CD14-positive monocyte (primary cell): ENCODE measurements around the gene WDR4. TPM values are rescaled to one million over a fixed set of nuclear protein-coding genes. Genes with fewer than 3 reads are reported as not detected.

ENCODE experiments used
- DNase-seq, 3 donors: peaks; one replicate each; pipeline ENCODE4 v3.0.0-alpha.2; 2011 to 2022
- H2AFZ ChIP-seq: 2 replicates; pipeline ENCODE4 v1.6.0; 2012; ENCODE audit warnings: mild to moderate bottlenecking, low read depth, low read length, inconsistent platforms; ENCODE audit not compliant: insufficient read depth, poor library complexity, severe bottlenecking
- H3K27ac ChIP-seq, 2 donors: 1 replicate in 1 of 2; 2 replicates in 1 of 2; pipeline ENCODE4 v1.5.1; 2012 to 2013; ENCODE audit warnings: low read length in 2 of 2, control low read depth in 1 of 2, inconsistent platforms in 1 of 2, low read depth in 1 of 2, mild to moderate bottlenecking in 1 of 2
- H3K27me3 ChIP-seq, 2 donors: one replicate each; pipeline versions ENCODE4 v1.6.0 to v1.6.1; 2011 to 2013; ENCODE audit warnings: low read length in 2 of 2; ENCODE audit not compliant: control insufficient read depth in 2 of 2, insufficient read depth in 2 of 2
- H3K36me3 ChIP-seq, 2 donors: replicated peaks in 1 of 2; 1 replicate in 1 of 2; 2 replicates in 1 of 2; pipeline versions ENCODE4 v1.5.1 to v1.6.1; 2012 to 2013; ENCODE audit warnings: low read length in 2 of 2, control low read depth in 1 of 2, inconsistent platforms in 1 of 2, mild to moderate bottlenecking in 1 of 2; ENCODE audit not compliant: insufficient read depth in 2 of 2, control insufficient read depth in 1 of 2
- H3K4me1 ChIP-seq, 2 donors: 1 replicate in 1 of 2; 2 replicates in 1 of 2; pipeline versions ENCODE4 v1.5.1 to v1.6.1; 2012 to 2013; ENCODE audit warnings: low read length in 2 of 2, control low read depth in 1 of 2, inconsistent platforms in 1 of 2, mild to moderate bottlenecking in 1 of 2, moderate library complexity in 1 of 2; ENCODE audit not compliant: insufficient read depth in 2 of 2, control insufficient read depth in 1 of 2
- H3K4me2 ChIP-seq: replicated peaks from 2 replicates; pipeline ENCODE3; 2012; ENCODE audit warnings: low read length, moderate library complexity, mild to moderate bottlenecking; ENCODE audit not compliant: poor library complexity, severe bottlenecking; ENCODE audit errors: extremely low read depth
- H3K4me3 ChIP-seq, 3 experiments: fragments of 200-600 bp in 1 of 3; sonication (generic) in 1 of 3; replicated peaks in 1 of 3; 1 replicate in 2 of 3; 2 replicates in 1 of 3; pipeline ENCODE4 v1.5.1; 2011 to 2013; ENCODE audit warnings: low read length in 3 of 3, mild to moderate bottlenecking in 3 of 3, control low read depth in 2 of 3, low read depth in 2 of 3, inconsistent platforms in 1 of 3, moderate library complexity in 1 of 3
- H3K79me2 ChIP-seq: 2 replicates; pipeline ENCODE4 v1.6.0; 2012; ENCODE audit warnings: mild to moderate bottlenecking, control low read depth, inconsistent platforms, low read length, moderate library complexity; ENCODE audit not compliant: insufficient read depth
- H3K9ac ChIP-seq: 2 replicates; pipeline ENCODE4 v1.6.0; 2017; ENCODE audit warnings: low read length, mild to moderate bottlenecking; ENCODE audit not compliant: insufficient read depth, poor library complexity, severe bottlenecking
- H3K9me3 ChIP-seq, 2 donors: replicated peaks in 1 of 2; 1 replicate in 1 of 2; 2 replicates in 1 of 2; pipeline versions ENCODE4 v1.5.1 to v1.6.1; 2012 to 2013; ENCODE audit warnings: low read length in 2 of 2, control low read depth in 1 of 2; ENCODE audit not compliant: control insufficient read depth in 1 of 2, insufficient read depth in 1 of 2
- H4K20me1 ChIP-seq: 2 replicates; pipeline ENCODE4 v1.6.0; 2012; ENCODE audit warnings: mild to moderate bottlenecking, low read length, control low read depth, moderate library complexity; ENCODE audit not compliant: insufficient read depth
- H3K27ac Mint-ChIP-seq, 7 donors: one replicate each; pipeline ENCODE4 v1.8.0; 2020; ENCODE audit warnings: mild to moderate bottlenecking in 7 of 7, mixed read lengths in 7 of 7, moderate library complexity in 6 of 7, inconsistent platforms in 2 of 7
- H3K27me3 Mint-ChIP-seq, 3 donors: one replicate each; pipeline ENCODE4 v1.8.0; 2021 to 2022; ENCODE audit warnings: low read depth in 3 of 3, mild to moderate bottlenecking in 3 of 3, mixed read lengths in 3 of 3, moderate library complexity in 3 of 3, inconsistent platforms in 1 of 3
- H3K36me3 Mint-ChIP-seq, 2 donors: one replicate each; pipeline ENCODE4 v1.8.0; 2020; ENCODE audit warnings: mixed read lengths in 2 of 2, inconsistent platforms in 1 of 2, mild to moderate bottlenecking in 1 of 2
- H3K4me1 Mint-ChIP-seq: one replicate; pipeline ENCODE4 v1.8.0; 2020; ENCODE audit warnings: mild to moderate bottlenecking, mixed read lengths
- H3K4me3 Mint-ChIP-seq, 2 donors: one replicate each; pipeline ENCODE4 v1.8.0; 2020; ENCODE audit warnings: mild to moderate bottlenecking in 2 of 2, mixed read lengths in 2 of 2, moderate library complexity in 1 of 2
- H3K9me3 Mint-ChIP-seq, 7 donors: one replicate each; pipeline ENCODE4 v1.8.0; 2020 to 2022; ENCODE audit warnings: mixed read lengths in 7 of 7, mild to moderate bottlenecking in 6 of 7, moderate library complexity in 6 of 7, inconsistent platforms in 2 of 7
- CTCF ChIP-seq: fragments of 200-600 bp; IDR thresholded peaks from one replicate; pipeline ENCODE4 v1.8.0; 2022; ENCODE audit warnings: antibody characterized with exemption, mild to moderate bottlenecking
- WGBS: methylation state at CpG from one replicate; pipeline ENCODE4 v1.1.5; 2013; ENCODE audit warnings: missing lambda C conversion rate; ENCODE audit not compliant: insufficient coverage; 5-methylcytosine and 5-hydroxymethylcytosine counted together
- intact Hi-C, 2 donors: fragments of 100-400 bp; cut with micrococcal nuclease; formaldehyde crosslinking; loops; one replicate each; pipeline versions ENCODE4 v1.15.0 to v1.15.1; 2023
- polyA plus RNA-seq, 3 donors: library from polyadenylated mRNA; depleted of rRNA in 1 of 3; unstranded in 2 of 3; stranded (reverse) in 1 of 3; fragments of 300-500 nt in 2 of 3; fragments of >200 nt in 1 of 3; fragmentation: Illumina TruSeq in 2 of 3; gene quantifications; 1 replicate in 2 of 3; 2 replicates in 1 of 3; pipeline ENCODE4 v1.2.3, GENCODE V29; 2012 to 2021

Gene WDR4
- polyA plus RNA-seq, 3 donors = 2.9 to 7.0 (median 3.6) TPM

GRCh38 chr21:42836402-42836666 lies 43.0 kb downstream of the WDR4 start:
- H3K4me2 ChIP-seq = no peak overlapping the region
- H3K4me3 ChIP-seq = no peak overlapping the region
- peaks cover 25 to 27% (median 26%) of the 10 kb centered on the region in 3 donors for H3K27me3 Mint-ChIP-seq
- H3K27me3 ChIP-seq = peaks cover 4 to 10% of the 10 kb centered on the region in 2 donors
- peaks cover 0 to 8% of the 10 kb centered on the region in 2 donors for H3K36me3 Mint-ChIP-seq
- no peak overlapping the region for H3K4me3 Mint-ChIP-seq
- DNase-seq = no peak
- no peaks in the 10 kb centered on the region for H3K9me3 ChIP-seq
- no peaks in the 10 kb centered on the region for H4K20me1 ChIP-seq
- no peaks in the 10 kb centered on the region for H3K4me1 ChIP-seq
- TF ChIP-seq CTCF = no peak
- 80% methylated on average over 1 of the region's 3 CpGs for WGBS
- H2AFZ ChIP-seq = no peak overlapping the region
- intact Hi-C loops = no loop called here
- peak overlapping the region in 1 of 7 donors; percentile 8 for H3K27ac Mint-ChIP-seq
- no peaks in the 10 kb centered on the region for H3K79me2 ChIP-seq
- no peak overlapping the region for H3K9ac ChIP-seq
- peaks cover 0 to 2% (median 0%) of the 10 kb centered on the region in 7 donors for H3K9me3 Mint-ChIP-seq
- no peak overlapping the region for H3K27ac ChIP-seq
- peaks cover 3% of the 10 kb centered on the region for H3K4me1 Mint-ChIP-seq
- peaks cover 13 to 18% of the 10 kb centered on the region in 2 donors for H3K36me3 ChIP-seq

GRCh38 chr21:42835611-42836401 lies 43.5 kb downstream of the WDR4 start:
- Histone ChIP-seq H4K20me1 (no peaks in the 10 kb centered on the region), H3K4me2 (no peak overlapping the region), H3K4me1 (no peaks in the 10 kb centered on the region), H3K9ac (no peak overlapping the region), H3K27me3 (peaks cover 6 to 15% of the 10 kb centered on the region in 2 donors), H3K79me2 (no peaks in the 10 kb centered on the region), H2AFZ (no peak overlapping the region), H3K27ac (no peak overlapping the region), H3K36me3 (peaks cover 8 to 13% of the 10 kb centered on the region in 2 donors), H3K4me3 (no peak overlapping the region), H3K9me3 (no peaks in the 10 kb centered on the region)
- TF ChIP-seq CTCF = no peak
- no peak for DNase-seq
- H3K27me3 Mint-ChIP-seq = peaks cover 29 to 32% (median 30%) of the 10 kb centered on the region in 3 donors
- H3K27ac Mint-ChIP-seq = peak overlapping the region in 1 of 7 donors; percentile 54
- H3K9me3 Mint-ChIP-seq = peaks cover 0 to 2% (median 0%) of the 10 kb centered on the region in 7 donors
- intact Hi-C loops = no loop called here
- no peak overlapping the region for H3K4me3 Mint-ChIP-seq
- peaks cover 7% of the 10 kb centered on the region for H3K4me1 Mint-ChIP-seq
- WGBS = 96% methylated on average over 11 of the region's 12 CpGs
- H3K36me3 Mint-ChIP-seq = peaks cover 0 to 7% of the 10 kb centered on the region in 2 donors
